ENCODE data around the gene ALAS1.

GRCh38 chr3:52216585-52217408, 18.8 kb downstream of the ALAS1 start:
- TF ChIP-seq EZH2 (conservative IDR thresholded peaks at IDR 0.05; ENCODE audit: low read depth, low read length) (no peak), SRSF9 (IDR thresholded peaks at IDR 0.05; ENCODE audit: borderline replicate concordance, insufficient read depth, low read depth, low read length, poor library complexity, severe bottlenecking) (no peak), HCFC1 (IDR thresholded peaks at IDR 0.05; ENCODE audit: low read depth, low read length) (no peak), REST (IDR thresholded peaks at IDR 0.05; ENCODE audit: borderline replicate concordance in 1 of 2, low read depth in 1 of 2, low read length in 2 of 2) (no peak), ZNF546 (CRISPR knock-in tag; conservative IDR thresholded peaks at IDR 0.05) (no peak), KDM1A (CRISPR knock-in tag; IDR thresholded peaks at IDR 0.05) (no peak), PBX2 (CRISPR knock-in tag; IDR thresholded peaks at IDR 0.05) (no peak), CTCF (CRISPR knock-in tag; IDR thresholded peaks at IDR 0.05) (no peak), NFE2L1 (CRISPR knock-in tag; IDR thresholded peaks at IDR 0.05; ENCODE audit: borderline replicate concordance) (no peak), IRF2 (CRISPR knock-in tag; IDR thresholded peaks at IDR 0.05) (no peak), AGO2 (optimal IDR thresholded peaks at IDR 0.05; ENCODE audit: low read depth, low read length) (no peak), KMT2A (CRISPR knock-in tag; IDR thresholded peaks at IDR 0.05) (no peak)

All from HepG2 (cell line).